ENCODE results near the gene FHL3. TPM values are rescaled to one million over a fixed set of nuclear protein-coding genes. Genes with fewer than 3 reads are reported as not detected.

The FHL3 gene
- total and polyA plus RNA-seq, 9 of the 15 experiments (the other 6 are each of a cell fraction or from before 2014, with no cell fraction given): 6.1 to 144 (median 34.1) TPM

DNA sequence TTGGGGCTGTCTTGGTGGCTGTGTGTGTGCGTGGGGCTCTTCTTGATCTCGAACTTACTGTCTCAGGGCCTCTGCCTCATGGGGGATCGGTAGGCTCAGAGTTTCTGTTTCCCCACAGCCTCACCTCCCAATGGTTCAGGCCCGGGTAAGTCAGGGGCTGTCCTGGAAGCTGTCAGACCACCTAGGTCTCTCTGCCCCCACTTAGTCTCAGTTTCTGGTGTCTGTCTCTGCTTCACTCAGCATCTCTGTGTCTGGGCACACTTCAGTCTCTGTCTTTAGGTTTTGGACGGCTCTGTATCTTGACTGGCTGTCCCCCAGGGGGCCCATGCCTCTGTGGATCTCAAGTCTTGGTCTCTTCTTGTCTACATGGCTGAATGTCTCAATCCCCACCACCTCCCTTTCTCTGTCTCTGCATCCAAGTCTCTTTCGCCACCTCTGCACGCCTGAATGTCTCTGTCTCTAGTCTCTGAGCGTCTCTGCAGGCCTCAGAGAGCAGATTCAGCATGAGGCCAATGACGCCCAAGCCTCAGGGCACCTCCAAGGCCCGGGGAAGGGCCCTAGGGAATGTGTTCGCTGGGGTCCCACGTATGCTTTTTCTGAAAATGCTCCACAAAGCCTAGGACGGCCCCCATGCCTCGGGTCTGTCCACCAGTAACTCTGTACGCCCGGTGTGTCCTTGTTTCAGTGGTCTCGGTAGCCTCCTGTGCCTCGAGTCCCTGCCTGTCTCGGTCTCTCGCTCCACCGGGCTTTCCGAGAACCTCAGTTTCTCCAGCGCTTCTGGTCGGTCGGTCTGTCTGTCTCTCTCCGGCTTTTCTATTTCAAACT lies 818 bp downstream of the FHL3 start (continued):
- TF ChIP-seq SAP30 (IDR thresholded peaks at IDR 0.05; ENCODE audit: borderline replicate concordance, insufficient read depth, low read depth, low read length, poor library complexity, severe bottlenecking) (peak; percentile 37), SMARCE1 (IDR thresholded peaks at IDR 0.05) (peak; percentile 41; the same call in 1 of the 2 replicates), ZNF586 (CRISPR knock-in tag; conservative IDR thresholded peaks at IDR 0.05) (no peak), DIDO1 (tag; IDR thresholded peaks at IDR 0.05; ENCODE audit: low read depth) (no peak), CTCF (IDR thresholded peaks at IDR 0.05 in 2 of 3, conservative IDR thresholded peaks at IDR 0.05 in 1 of 3; ENCODE audit: insufficient read depth in 2 of 3, low read depth in 1 of 3, low read length in 3 of 3) (peak; percentile 21 to 37 (median 29); a peak in 3 of 6 replicates), ZNF24 (IDR thresholded peaks at IDR 0.05) (no peak), TEAD4 (IDR thresholded peaks at IDR 0.05; ENCODE audit: low read length) (peak; percentile 10; the same call in 1 of the 2 replicates), TEAD4 (CRISPR knock-in tag; IDR thresholded peaks at IDR 0.05; ENCODE audit: borderline replicate concordance) (no peak), POLR2B (IDR thresholded peaks at IDR 0.05; ENCODE audit: low read depth, partially characterized antibody) (peak; percentile 41), MTA3 (IDR thresholded peaks at IDR 0.05; ENCODE audit: borderline replicate concordance) (peak; percentile 25; the same call in 1 of the 2 replicates), TCF3 (CRISPR knock-in tag; IDR thresholded peaks at IDR 0.05) (0 out of 2 replicates have a peak, but pooled peaks have one; percentile 18), SMAD3 (CRISPR knock-in tag; conservative IDR thresholded peaks at IDR 0.05) (no peak), ZNF583 (CRISPR knock-in tag; IDR thresholded peaks at IDR 0.05) (no peak), SMARCA4 (IDR thresholded peaks at IDR 0.05) (0 out of 2 replicates have a peak, but pooled peaks have one; percentile 40), ZSCAN29 (IDR thresholded peaks at IDR 0.05) (no peak), NFRKB (IDR thresholded peaks at IDR 0.05; ENCODE audit: low read depth) (no peak), DMBX1 (CRISPR knock-in tag; IDR thresholded peaks at IDR 0.05; ENCODE audit: borderline replicate concordance) (no peak)
- TF ChIP-seq, protein P1, sequence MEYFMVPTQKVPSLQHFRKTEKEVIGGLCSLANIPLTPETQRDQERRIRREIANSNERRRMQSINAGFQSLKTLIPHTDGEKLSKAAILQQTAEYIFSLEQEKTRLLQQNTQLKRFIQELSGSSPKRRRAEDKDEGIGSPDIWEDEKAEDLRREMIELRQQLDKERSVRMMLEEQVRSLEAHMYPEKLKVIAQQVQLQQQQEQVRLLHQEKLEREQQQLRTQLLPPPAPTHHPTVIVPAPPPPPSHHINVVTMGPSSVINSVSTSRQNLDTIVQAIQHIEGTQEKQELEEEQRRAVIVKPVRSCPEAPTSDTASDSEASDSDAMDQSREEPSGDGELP (CRISPR knock-in tag; IDR thresholded peaks at IDR 0.05; ENCODE audit: borderline replicate concordance): 0 out of 2 replicates have a peak, but pooled peaks have one; percentile 10
